ENCODE results near the gene KRT6C.

DNA sequence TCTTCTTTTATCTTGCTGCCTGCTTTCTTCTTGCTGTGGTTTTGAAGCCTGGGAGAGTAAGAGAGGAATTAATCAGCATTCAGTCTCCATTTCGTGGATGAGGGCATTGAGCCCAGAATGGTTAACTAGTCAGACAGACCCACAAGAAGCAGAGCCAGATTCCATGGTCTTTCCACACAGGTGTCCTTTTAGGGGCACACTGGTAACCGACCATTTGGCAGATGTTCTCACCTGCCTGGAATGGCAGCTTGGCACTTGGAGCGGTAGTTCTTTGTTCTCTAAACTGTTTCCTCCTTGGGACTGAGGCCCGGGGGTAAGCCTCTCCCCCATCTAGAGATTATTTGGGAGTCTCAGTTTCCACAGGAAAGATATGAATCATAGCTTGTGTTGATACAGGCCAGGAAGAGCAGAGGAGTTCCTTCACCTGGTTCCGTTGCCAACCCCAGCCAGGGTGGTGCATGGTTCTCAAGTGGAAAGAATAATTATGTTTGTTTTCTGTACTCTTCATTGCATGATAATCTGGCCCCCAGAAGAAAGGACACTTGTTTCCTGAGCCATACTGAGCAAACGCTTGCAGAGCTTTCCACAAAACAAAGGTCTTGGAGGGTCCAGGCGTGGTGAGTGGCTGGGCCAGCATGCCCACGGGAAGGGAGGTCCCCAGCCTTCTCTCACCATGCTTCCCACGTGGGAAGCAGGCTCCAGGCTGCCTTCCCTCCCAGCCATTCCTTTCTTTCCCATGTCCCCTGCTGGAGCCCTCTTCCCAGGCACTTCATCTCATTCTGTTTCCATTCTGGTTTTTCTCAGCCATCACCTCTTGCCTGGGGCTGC lies 37.4 kb downstream of the KRT6C start:
- TF ChIP-seq CTCF (IDR thresholded peaks at IDR 0.05) (no peak), POLR2A (IDR thresholded peaks at IDR 0.05) (no peak)

Data from lower leg skin (tissue), 3 donors.